Loucy (cell line): ENCODE results near the gene LMNTD1.

ENCODE experiments used
- CTCF ChIP-seq: fragments of 200-600 bp; sonication (generic); conservative IDR thresholded peaks from 2 replicates; pipeline ENCODE4 v1.5.1; 2014; ENCODE audit warnings: mild to moderate bottlenecking, antibody characterized with exemption, low read length
- EZH2phosphoT487 ChIP-seq: fragments of 200-600 bp; IDR thresholded peaks from 2 replicates; pipeline ENCODE4 v1.6.1; 2018; ENCODE audit warnings: antibody characterized with exemption, mild to moderate bottlenecking, moderate library complexity, borderline replicate concordance

- TF ChIP-seq CTCF: no peak
- no peak for TF ChIP-seq EZH2phosphoT487
These were observed 28.7 kb downstream of the LMNTD1 start for GRCh38 chr12:25524366-25524765.
